Pancreas (tissue), 10 donors: ENCODE data around the gene IL23A. TPM values are rescaled to one million over a fixed set of nuclear protein-coding genes. Genes with fewer than 3 reads are reported as not detected.

Experiments used
- ATAC-seq, 4 donors: fragments of 200-7000 bp; cut with Tn5 transposase; one replicate each; pipeline versions ENCODE4 v1.8.0 to v1.9.1; 2020; ENCODE audit warnings: mild to moderate bottlenecking in 4 of 4, moderate library complexity in 4 of 4
- DNase-seq, 6 donors: peaks; one replicate each; pipeline ENCODE4 v3.0.0-alpha.2; 2020
- FAIRE-seq: peaks from 2 replicates; lab custom pipeline; 2012; peaks lifted over from hg19 to GRCh38; lab: Jason Lieb, UNC
- H3K27ac ChIP-seq, 4 donors: fragments of 200-600 bp; sonication (generic); 1 replicate in 3 of 4; 2 replicates in 1 of 4; pipeline versions ENCODE4 v1.5.0 to v1.8.0; 2020
- H3K27me3 ChIP-seq, 4 donors: fragments of 200-600 bp; one replicate each; pipeline ENCODE4 v1.8.0; 2021
- H3K36me3 ChIP-seq, 3 donors: fragments of 200-600 bp; sonication (generic) in 1 of 3; one replicate each; pipeline versions ENCODE4 v1.5.0 to v1.8.0; 2020 to 2021
- H3K4me1 ChIP-seq, 3 donors: fragments of 200-600 bp; one replicate each; pipeline ENCODE4 v1.8.0; 2021
- H3K4me3 ChIP-seq, 4 donors: fragments of 200-600 bp; sonication (generic) in 2 of 4; one replicate each; pipeline versions ENCODE4 v1.5.0 to v1.8.0; 2020 to 2021
- H3K9me3 ChIP-seq, 4 donors: fragments of 200-600 bp; one replicate each; pipeline ENCODE4 v1.8.0; 2021
- WGBS, 2 donors: extraction: QIAGEN DNeasy Blood & Tissue Kit; methylation state at CpG; one replicate each; pipeline ENCODE4 v1.1.7; 2013; 5-methylcytosine and 5-hydroxymethylcytosine counted together
- intact Hi-C, 3 donors: fragments of 100-400 bp; cut with DNase I; formaldehyde crosslinking; loops; one replicate each; pipeline versions ENCODE4 v1.11.1 to v1.14.2; 2022
- polyA plus RNA-seq, 2 donors: library from polyadenylated mRNA; stranded (reverse); fragments of 200-250 nt; gene quantifications; one replicate each; pipeline ENCODE4 v1.2.3, GENCODE V29; 2013
- total RNA-seq, 6 donors: library from RNA; stranded (reverse); fragmentation: NEBNext Ultra II Directional in 4 of 6; extraction: Animal tissue kit (Norgen Biotek cat#: 25700) in 4 of 6; gene quantifications; one replicate each; pipeline versions ENCODE4 v1.2.1 to v1.2.4, GENCODE V29; 2021 to 2023
- TF ChIP-seq, protein P1 (sequence below), 4 donors: fragments of 200-600 bp; sonication (generic) in 3 of 4; IDR thresholded peaks; one replicate each; pipeline versions ENCODE4 v1.5.0 to v1.8.0; 2021; ENCODE audit warnings: antibody characterized with exemption in 4 of 4
- donor health status: healthy with polysubstance abuse.
- donor health status: DM: no; HTN: no; CAD: no; lungs with moderate emphysema.
- donor health status: DM: no; HTN: no; CAD: no.
- donor health status: control.
- donor health status: control.
- donor health status: Bipolar disorder and iron deficiency.
- donor health status: DM: yes; HTN: yes; CAD: no.
- donor health status: DM: no; HTN: no; CAD: no.
- donor health status: DM: no; HTN: no; CAD: no.
- donor health status: DM: yes; HTN: yes; CAD: no.

The IL23A gene
- total and polyA plus RNA-seq, 8 donors: 0.20 to 3.7 (median 0.41) TPM; not detected in 1

DNA sequence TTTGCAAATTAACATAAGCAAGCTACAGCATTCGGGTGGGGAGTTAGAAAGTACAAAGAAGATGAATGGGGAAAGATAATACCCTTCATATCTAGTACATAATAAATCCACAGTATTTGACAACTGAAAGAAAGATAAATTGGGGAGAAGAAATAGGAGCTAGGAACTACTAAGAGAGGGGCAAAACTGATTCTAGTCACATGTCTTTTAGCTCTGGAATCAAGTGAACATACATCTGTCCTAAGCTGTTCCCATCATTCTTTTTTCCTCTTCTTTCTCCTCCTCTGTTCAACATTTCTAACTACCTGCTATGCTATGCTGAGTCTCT, 39.3 kb downstream of the IL23A start:
- no peak overlapping the region for H3K4me3 ChIP-seq
- DNase-seq (no peak), ATAC-seq (no peak), FAIRE-seq (no peak)
- intact Hi-C loops: no loop called here
- H3K4me1 ChIP-seq: no peaks in the 10 kb centered on the region
- TF ChIP-seq, protein P1, sequence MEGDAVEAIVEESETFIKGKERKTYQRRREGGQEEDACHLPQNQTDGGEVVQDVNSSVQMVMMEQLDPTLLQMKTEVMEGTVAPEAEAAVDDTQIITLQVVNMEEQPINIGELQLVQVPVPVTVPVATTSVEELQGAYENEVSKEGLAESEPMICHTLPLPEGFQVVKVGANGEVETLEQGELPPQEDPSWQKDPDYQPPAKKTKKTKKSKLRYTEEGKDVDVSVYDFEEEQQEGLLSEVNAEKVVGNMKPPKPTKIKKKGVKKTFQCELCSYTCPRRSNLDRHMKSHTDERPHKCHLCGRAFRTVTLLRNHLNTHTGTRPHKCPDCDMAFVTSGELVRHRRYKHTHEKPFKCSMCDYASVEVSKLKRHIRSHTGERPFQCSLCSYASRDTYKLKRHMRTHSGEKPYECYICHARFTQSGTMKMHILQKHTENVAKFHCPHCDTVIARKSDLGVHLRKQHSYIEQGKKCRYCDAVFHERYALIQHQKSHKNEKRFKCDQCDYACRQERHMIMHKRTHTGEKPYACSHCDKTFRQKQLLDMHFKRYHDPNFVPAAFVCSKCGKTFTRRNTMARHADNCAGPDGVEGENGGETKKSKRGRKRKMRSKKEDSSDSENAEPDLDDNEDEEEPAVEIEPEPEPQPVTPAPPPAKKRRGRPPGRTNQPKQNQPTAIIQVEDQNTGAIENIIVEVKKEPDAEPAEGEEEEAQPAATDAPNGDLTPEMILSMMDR (IDR thresholded peaks at IDR 0.05): no peak
- no peaks in the 10 kb centered on the region for H3K27me3 ChIP-seq
- no peak overlapping the region for H3K27ac ChIP-seq
- 20 to 53% methylated on average over 1 of the region's 1 CpG for WGBS, 2 donors
- H3K36me3 ChIP-seq: no peaks in the 10 kb centered on the region
- H3K9me3 ChIP-seq: no peaks in the 10 kb centered on the region

DNA sequence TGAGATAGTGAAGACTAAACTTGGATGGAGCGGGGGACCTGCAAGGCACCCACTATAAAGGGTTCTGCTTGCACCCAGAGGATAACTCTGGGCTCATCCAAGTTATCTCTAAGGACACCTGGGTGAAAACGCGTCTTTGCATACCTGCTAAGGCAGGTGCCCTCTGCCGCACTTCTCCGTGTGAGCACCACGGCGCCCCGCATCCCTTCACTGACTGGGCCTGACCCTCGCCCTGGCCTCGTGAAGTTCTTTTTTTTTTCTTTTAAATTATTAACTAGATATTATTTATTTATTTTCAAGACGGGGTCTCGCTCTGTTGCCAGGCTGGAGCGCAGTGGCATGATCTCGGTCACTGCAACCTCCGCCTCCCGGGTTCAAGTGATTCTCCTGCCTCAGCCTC, 43.9 kb downstream of the IL23A start:
- no peaks in the 10 kb centered on the region for H3K4me1 ChIP-seq
- H3K9me3 ChIP-seq: no peaks in the 10 kb centered on the region
- ATAC-seq (no peak), DNase-seq (no peak), FAIRE-seq (no peak)
- WGBS, 2 donors: 83 to 84% methylated on average over 16 of the region's 16 CpGs
- no peak overlapping the region for H3K4me3 ChIP-seq
- intact Hi-C loops: no loop called here
- no peaks in the 10 kb centered on the region for H3K36me3 ChIP-seq
- H3K27ac ChIP-seq: no peak overlapping the region
- TF ChIP-seq, protein P1 (IDR thresholded peaks at IDR 0.05): no peak
- H3K27me3 ChIP-seq: no peaks in the 10 kb centered on the region

DNA sequence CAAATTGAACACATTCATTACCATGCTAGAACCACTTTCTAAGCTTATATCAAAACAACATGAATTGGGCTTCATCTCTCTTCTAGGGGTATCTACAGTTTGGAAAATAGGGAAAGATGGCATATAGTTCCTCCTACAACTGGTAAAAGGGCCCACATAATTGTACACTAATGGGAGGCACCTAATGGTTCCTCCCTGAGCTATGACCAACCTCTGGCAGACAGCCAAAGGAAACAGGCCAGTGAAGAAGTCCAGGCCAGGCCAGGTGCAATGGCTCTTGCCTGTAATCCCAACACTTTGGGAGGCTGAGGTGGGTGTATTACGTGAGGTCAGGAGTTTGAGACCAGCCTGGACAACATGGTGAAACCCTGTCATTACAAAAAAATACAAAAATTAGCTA, 47.2 kb downstream of the IL23A start:
- DNase-seq: peak in 4 of 6 donors; percentile 22 to 58 (median 34)
- ATAC-seq: peak in 3 of 4 donors; percentile 46 to 54 (median 52)
- Histone ChIP-seq H3K9me3 (no peaks in the 10 kb centered on the region), H3K4me3 (no peak overlapping the region), H3K4me1 (no peaks in the 10 kb centered on the region), H3K36me3 (no peaks in the 10 kb centered on the region), H3K27me3 (no peaks in the 10 kb centered on the region), H3K27ac (no peak overlapping the region)
- TF ChIP-seq, protein P1 (IDR thresholded peaks at IDR 0.05): no peak
- FAIRE-seq: no peak
- WGBS, 2 donors: 78 to 86% methylated on average over 1 of the region's 1 CpG
- intact Hi-C loops: no loop called here

DNA sequence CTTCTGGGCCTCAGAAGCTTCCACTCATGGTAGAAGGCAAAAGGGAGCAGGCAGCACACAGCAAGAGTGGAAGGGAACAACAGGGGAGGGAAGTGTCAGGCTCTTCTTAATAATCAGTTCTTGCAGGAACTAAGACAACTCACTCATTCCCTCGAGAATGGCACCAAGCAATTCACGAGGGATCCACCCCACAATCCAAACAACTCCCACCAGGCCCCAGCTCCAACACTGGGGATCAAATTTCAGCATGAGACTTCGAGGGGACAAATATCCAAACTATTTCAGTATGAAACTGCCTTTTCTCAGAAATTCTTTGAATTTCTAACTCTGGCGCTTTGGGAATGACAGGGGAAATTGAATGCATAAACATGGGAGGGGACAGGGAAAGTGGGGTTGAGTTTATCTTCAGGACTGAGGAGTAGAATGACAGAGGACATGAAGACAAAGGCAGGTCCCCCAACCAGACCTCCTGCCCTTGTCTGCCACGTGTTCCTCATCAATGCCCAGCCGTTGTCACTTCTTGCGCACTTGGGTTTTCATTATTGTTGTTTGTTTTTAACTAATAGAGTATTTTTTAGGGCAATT, 48.6 kb downstream of the IL23A start:
- intact Hi-C loops: no loop called here
- no peak for DNase-seq

DNA sequence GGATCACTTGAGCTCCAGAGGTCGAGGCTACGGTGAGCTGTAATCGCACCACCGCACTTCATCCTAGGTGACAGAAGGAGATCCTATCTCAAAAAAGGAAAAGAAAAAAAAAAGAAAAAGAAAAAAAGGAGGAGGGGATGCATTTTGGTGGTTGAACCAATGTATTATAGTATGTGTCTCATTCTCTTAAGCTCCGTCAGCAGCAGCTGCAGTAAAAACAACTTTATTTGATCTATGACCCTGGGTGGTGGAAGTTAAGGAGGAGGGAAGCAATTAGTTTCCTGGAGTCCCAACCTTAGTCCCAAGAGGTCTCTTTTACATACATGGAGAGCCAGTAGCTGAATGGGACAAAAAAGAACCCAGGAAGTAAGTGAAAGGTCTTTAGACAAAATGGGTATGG, 50.7 kb downstream of the IL23A start:
- H3K27me3 ChIP-seq: no peaks in the 10 kb centered on the region
- TF ChIP-seq, protein P1 (IDR thresholded peaks at IDR 0.05): no peak
- no peaks in the 10 kb centered on the region for H3K4me1 ChIP-seq
- intact Hi-C loops: no loop called here
- FAIRE-seq: no peak
- no peaks in the 10 kb centered on the region for H3K36me3 ChIP-seq
- H3K4me3 ChIP-seq: no peak overlapping the region
- WGBS, 2 donors: 89% methylated on average over 5 of the region's 5 CpGs
- ATAC-seq: no peak
- H3K27ac ChIP-seq: no peak overlapping the region
- no peaks in the 10 kb centered on the region for H3K9me3 ChIP-seq
- DNase-seq: no peak

More for the DNA sequence above, 48.6 kb downstream of the IL23A start:
- no peak overlapping the region for H3K4me3 ChIP-seq
- 63 to 70% methylated on average over 7 of the region's 7 CpGs for WGBS, 2 donors
- TF ChIP-seq, protein P1 (IDR thresholded peaks at IDR 0.05): no peak
- H3K27ac ChIP-seq: no peak overlapping the region
- no peaks in the 10 kb centered on the region for H3K27me3 ChIP-seq
- no peaks in the 10 kb centered on the region for H3K4me1 ChIP-seq
- ATAC-seq (no peak), FAIRE-seq (no peak)
- H3K9me3 ChIP-seq: no peaks in the 10 kb centered on the region
- H3K36me3 ChIP-seq: no peaks in the 10 kb centered on the region

Other genes starting within 250 kb of the IL23A start
- 10 to 100 TPM; 30.1 to 59.8 (median 42.7) TPM for gene PA2G4, start 234.3 kb upstream of the IL23A start, total RNA-seq
- gene PA2G4, start 234.3 kb upstream of the IL23A start, polyA plus RNA-seq: 10 to 100 TPM; 38.2 to 43.5 TPM
- 1,000 to 10,000 TPM; 2,275 to 3,960 (median 2,741) TPM for gene RPL41, start 222.3 kb upstream of the IL23A start, total RNA-seq
- 1,000 to 10,000 TPM; 1,821 to 3,381 TPM for gene RPL41, start 222.3 kb upstream of the IL23A start, polyA plus RNA-seq
- gene ZC3H10, start 220.6 kb upstream of the IL23A start, total RNA-seq: 1 to 10 TPM; 2.6 to 4.1 (median 3.2) TPM
- 1 to 10 TPM; 1.9 to 3.0 TPM for gene ZC3H10, start 220.6 kb upstream of the IL23A start, polyA plus RNA-seq
- 10 to 100 TPM; 42.8 to 55.1 (median 46.5) TPM for gene ESYT1, start 210.6 kb upstream of the IL23A start, total RNA-seq
- gene ESYT1, start 210.6 kb upstream of the IL23A start, polyA plus RNA-seq: 10 to 100 TPM; 22.5 to 40.2 TPM
- 10 to 100 TPM in 5 of 6 donors, 1 to 10 TPM in 1; 6.7 to 18.2 (median 14.7) TPM for gene MYL6B, start 186.3 kb upstream of the IL23A start, total RNA-seq
- 10 to 100 TPM; 39.3 to 65.9 TPM for gene MYL6B, start 186.3 kb upstream of the IL23A start, polyA plus RNA-seq
- gene MYL6, start 180.5 kb upstream of the IL23A start, total RNA-seq: 100 to 1,000 TPM; 270 to 669 (median 431) TPM
- gene MYL6, start 180.5 kb upstream of the IL23A start, polyA plus RNA-seq: 1,000 to 10,000 TPM in 1 of 2 donors, 100 to 1,000 TPM in 1; 887 to 1,217 TPM
- gene SMARCC2, start 149.4 kb upstream of the IL23A start, total RNA-seq: 10 to 100 TPM; 26.3 to 64.5 (median 38.2) TPM
- gene SMARCC2, start 149.4 kb upstream of the IL23A start, polyA plus RNA-seq: 10 to 100 TPM; 33.1 to 42.2 TPM
- 10 to 100 TPM; 11.6 to 21.9 (median 16.7) TPM for gene RNF41, start 117.0 kb upstream of the IL23A start, total RNA-seq
- 10 to 100 TPM in 1 of 2 donors, 1 to 10 TPM in 1; 6.8 to 16.2 TPM for gene RNF41, start 117.0 kb upstream of the IL23A start, polyA plus RNA-seq
- 10 to 100 TPM; 14.3 to 23.6 (median 18.3) TPM for gene NABP2, start 114.5 kb upstream of the IL23A start, total RNA-seq
- gene NABP2, start 114.5 kb upstream of the IL23A start, polyA plus RNA-seq: 10 to 100 TPM; 14.1 to 17.9 TPM
- 100 to 1,000 TPM; 108 to 289 (median 226) TPM for gene SLC39A5, start 108.8 kb upstream of the IL23A start, total RNA-seq
- gene SLC39A5, start 108.8 kb upstream of the IL23A start, polyA plus RNA-seq: 100 to 1,000 TPM; 307 to 615 TPM
- 10 to 100 TPM; 12.1 to 25.1 (median 17.9) TPM for gene ANKRD52, start 80.5 kb upstream of the IL23A start, total RNA-seq
- gene ANKRD52, start 80.5 kb upstream of the IL23A start, polyA plus RNA-seq: 10 to 100 TPM in 1 of 2 donors, 1 to 10 TPM in 1; 8.0 to 12.2 TPM
- gene COQ10A, start 71.9 kb upstream of the IL23A start, total RNA-seq: 10 to 100 TPM in 4 of 6 donors, 1 to 10 TPM in 2; 8.0 to 12.9 (median 11.1) TPM
- 10 to 100 TPM; 23.8 to 36.4 TPM for gene COQ10A, start 71.9 kb upstream of the IL23A start, polyA plus RNA-seq
- gene CS, start 38.6 kb upstream of the IL23A start, total RNA-seq: 100 to 1,000 TPM in 2 of 6 donors, 10 to 100 TPM in 4; 80.0 to 120 (median 97.2) TPM
- gene CS, start 38.6 kb upstream of the IL23A start, polyA plus RNA-seq: 10 to 100 TPM; 32.0 to 45.4 TPM
- 10 to 100 TPM; 45.3 to 94.2 (median 66.3) TPM for gene CNPY2, start 22.9 kb upstream of the IL23A start, total RNA-seq
- 100 to 1,000 TPM; 109 to 141 TPM for gene CNPY2, start 22.9 kb upstream of the IL23A start, polyA plus RNA-seq
- gene PAN2, start 4.9 kb upstream of the IL23A start, total RNA-seq: 10 to 100 TPM; 24.3 to 73.0 (median 41.7) TPM
- gene PAN2, start 4.9 kb upstream of the IL23A start, polyA plus RNA-seq: 100 to 1,000 TPM in 1 of 2 donors, 10 to 100 TPM in 1; 78.5 to 111 TPM
- 10 to 100 TPM; 25.5 to 88.5 (median 38.4) TPM for gene STAT2, start 21.2 kb downstream of the IL23A start, total RNA-seq
- 10 to 100 TPM; 48.4 to 57.3 TPM for gene STAT2, start 21.2 kb downstream of the IL23A start, polyA plus RNA-seq
- gene APOF, start 24.0 kb downstream of the IL23A start, total RNA-seq: under 1 TPM in 1 of 6 donors, not detected in 5; 0.13 TPM
- gene APOF, start 24.0 kb downstream of the IL23A start, polyA plus RNA-seq: under 1 TPM in 1 of 2 donors, not detected in 1; 0.05 TPM
- gene TIMELESS, start 110.5 kb downstream of the IL23A start, total RNA-seq: 1 to 10 TPM; 3.7 to 5.8 (median 4.5) TPM
- 1 to 10 TPM; 5.6 to 7.6 TPM for gene TIMELESS, start 110.5 kb downstream of the IL23A start, polyA plus RNA-seq
- gene MIP, start 115.8 kb downstream of the IL23A start, total RNA-seq: not detected
- not detected for gene MIP, start 115.8 kb downstream of the IL23A start, polyA plus RNA-seq
- 1 to 10 TPM; 1.5 to 2.9 (median 1.9) TPM for gene SPRYD4, start 129.7 kb downstream of the IL23A start, total RNA-seq
- gene SPRYD4, start 129.7 kb downstream of the IL23A start, polyA plus RNA-seq: 1 to 10 TPM; 2.1 to 2.3 TPM
- gene GLS2, start 149.3 kb downstream of the IL23A start, total RNA-seq: 10 to 100 TPM; 14.6 to 49.1 (median 31.0) TPM
- 10 to 100 TPM; 33.6 to 35.5 TPM for gene GLS2, start 149.3 kb downstream of the IL23A start, polyA plus RNA-seq
- gene RBMS2, start 182.9 kb downstream of the IL23A start, total RNA-seq: 10 to 100 TPM in 4 of 6 donors, 1 to 10 TPM in 2; 8.5 to 30.8 (median 12.1) TPM
- gene RBMS2, start 182.9 kb downstream of the IL23A start, polyA plus RNA-seq: 1 to 10 TPM; 5.4 to 6.2 TPM